Measurements from ENCODE around the gene DHX9.

DNA sequence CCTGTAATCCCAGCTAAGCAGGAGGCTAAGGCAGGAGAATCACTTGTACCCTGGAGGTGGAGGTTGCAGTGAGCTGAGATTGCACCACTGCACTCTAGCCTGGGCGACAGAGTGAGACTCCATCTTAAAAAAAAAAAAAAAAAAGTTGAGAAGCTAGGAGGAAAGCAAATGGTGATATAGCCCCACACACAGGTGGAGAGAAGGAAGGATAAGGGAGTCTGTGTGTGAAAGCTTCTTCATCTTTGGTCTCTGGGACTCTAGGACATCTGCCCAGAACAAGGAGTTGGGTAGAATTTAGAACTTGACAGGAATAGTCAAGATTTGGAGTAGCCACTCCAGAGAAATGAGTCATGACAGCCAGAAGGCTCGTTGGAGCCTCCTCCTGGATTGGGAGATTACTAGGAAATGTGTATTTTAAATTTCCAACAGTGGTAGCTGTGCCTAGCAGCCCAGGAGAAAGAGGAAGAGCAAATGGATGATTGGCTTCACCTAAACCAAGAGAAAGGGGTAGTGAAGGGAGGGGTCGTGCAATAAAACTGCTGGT, 29.7 kb upstream of the DHX9 start:
- TF ChIP-seq EZH2phosphoT487 (IDR thresholded peaks at IDR 0.05; ENCODE audit: borderline replicate concordance, low read length) (no peak), CTCF (conservative IDR thresholded peaks at IDR 0.05; ENCODE audit: low read depth, low read length) (no peak)

All from PC-3 (cell line).